Peyer's patch (tissue), 4 donors: ENCODE data around the gene SV2A.

Experiments
- CTCF ChIP-seq, 6 experiments: fragments of 450-650 bp in 4 of 6; fragments of 200-600 bp in 2 of 6; sonication (generic) in 1 of 6; IDR thresholded peaks; one replicate each; pipeline ENCODE4 v1.5.1; 2017 to 2019; ENCODE audit warnings: antibody characterized with exemption in 6 of 6, mild to moderate bottlenecking in 3 of 6, moderate library complexity in 1 of 6
- POLR2A ChIP-seq, 2 donors: fragments of 450-650 bp; IDR thresholded peaks; one replicate each; pipeline ENCODE4 v1.5.1; 2017; ENCODE audit warnings: antibody characterized with exemption in 2 of 2, mild to moderate bottlenecking in 2 of 2, moderate library complexity in 2 of 2

GRCh38 chr1:149886396-149887195 is 31.0 kb downstream of the SV2A start:
- TF ChIP-seq POLR2A (IDR thresholded peaks at IDR 0.05): peak; percentile 100
- peak in 2 of 6 experiments; percentile 20 to 26 for TF ChIP-seq CTCF (IDR thresholded peaks at IDR 0.05)
